ENCODE results near the gene TRIM52. TPM values are rescaled to one million over a fixed set of nuclear protein-coding genes. Genes with fewer than 3 reads are reported as not detected.

Gene TRIM52
- total and polyA plus RNA-seq, 9 of the 15 experiments (the other 6 are each of a cell fraction or from before 2014, with no cell fraction given) = 3.3 to 21.9 (median 13.5) TPM

DNA sequence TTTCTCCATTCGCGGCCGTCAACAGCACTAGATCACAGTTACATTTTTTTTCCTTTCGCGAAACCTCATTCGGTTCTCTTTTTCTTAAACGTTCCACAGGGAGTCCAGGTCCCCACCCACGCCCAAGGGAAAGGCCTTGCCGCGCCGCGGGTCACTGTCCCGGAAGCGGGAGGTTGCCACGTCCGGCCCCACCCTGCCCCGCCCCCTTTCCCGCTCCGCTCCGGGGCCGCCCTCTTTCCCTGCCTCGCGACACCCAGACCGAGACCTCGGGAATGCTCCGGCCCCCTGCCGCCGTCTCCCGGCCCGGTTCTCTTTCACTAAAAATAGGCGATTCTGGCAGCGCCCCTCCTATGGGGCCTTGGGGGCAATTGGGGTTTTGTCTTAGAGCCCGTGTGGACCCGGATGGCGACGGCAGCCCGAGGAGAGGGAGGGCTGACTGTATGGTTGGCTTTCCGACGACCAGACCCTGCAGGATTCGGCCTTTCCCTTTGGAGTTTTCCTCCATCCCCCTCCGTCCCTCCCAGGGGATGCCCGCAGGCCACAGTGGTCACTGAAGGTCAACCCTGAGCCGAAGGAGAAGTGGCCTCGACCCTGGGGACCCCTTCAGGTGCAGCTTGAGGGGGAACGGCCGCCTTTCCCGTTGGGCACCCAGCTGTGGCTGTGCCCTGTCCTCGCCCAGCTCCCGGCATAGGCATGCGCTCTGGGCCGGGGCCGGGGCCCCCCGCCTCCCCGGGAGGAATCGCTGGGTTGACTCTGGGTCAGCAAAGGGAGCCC is 14.5 kb downstream of the TRIM52 start (continued):
- TF ChIP-seq RFX7 (CRISPR knock-in tag; IDR thresholded peaks at IDR 0.05) (no peak), CBX5 (IDR thresholded peaks at IDR 0.05; ENCODE audit: borderline replicate concordance, low read depth) (no peak), TBL1XR1 (IDR thresholded peaks at IDR 0.05; ENCODE audit: low read length in 2 of 2) (no peak; a peak in 1 of 4 replicates), ZNF253 (CRISPR knock-in tag; conservative IDR thresholded peaks at IDR 0.05) (no peak), MECOM (CRISPR knock-in tag; IDR thresholded peaks at IDR 0.05) (no peak), PHTF2 (CRISPR knock-in tag; IDR thresholded peaks at IDR 0.05) (no peak), TAF15 (IDR thresholded peaks at IDR 0.05; ENCODE audit: low read depth, low read length) (no peak), HMG20A (CRISPR knock-in tag; conservative IDR thresholded peaks at IDR 0.05) (no peak), RFX1 (IDR thresholded peaks at IDR 0.05) (no peak), MCM5 (IDR thresholded peaks at IDR 0.05; ENCODE audit: low read depth) (no peak), ZBTB17 (CRISPR knock-in tag; IDR thresholded peaks at IDR 0.05) (no peak), IFI16 (CRISPR knock-in tag; IDR thresholded peaks at IDR 0.05) (no peak), MTA3 (IDR thresholded peaks at IDR 0.05; ENCODE audit: borderline replicate concordance) (peak; percentile 34; the same call in 1 of the 2 replicates)
- TF ChIP-seq, protein P1, sequence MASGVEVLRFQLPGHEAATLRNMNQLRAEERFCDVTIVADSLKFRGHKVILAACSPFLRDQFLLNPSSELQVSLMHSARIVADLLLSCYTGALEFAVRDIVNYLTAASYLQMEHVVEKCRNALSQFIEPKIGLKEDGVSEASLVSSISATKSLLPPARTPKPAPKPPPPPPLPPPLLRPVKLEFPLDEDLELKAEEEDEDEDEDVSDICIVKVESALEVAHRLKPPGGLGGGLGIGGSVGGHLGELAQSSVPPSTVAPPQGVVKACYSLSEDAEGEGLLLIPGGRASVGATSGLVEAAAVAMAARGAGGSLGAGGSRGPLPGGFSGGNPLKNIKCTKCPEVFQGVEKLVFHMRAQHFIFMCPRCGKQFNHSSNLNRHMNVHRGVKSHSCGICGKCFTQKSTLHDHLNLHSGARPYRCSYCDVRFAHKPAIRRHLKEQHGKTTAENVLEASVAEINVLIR (CRISPR knock-in tag; IDR thresholded peaks at IDR 0.05) = no peak
- TF ChIP-seq, protein P2, sequence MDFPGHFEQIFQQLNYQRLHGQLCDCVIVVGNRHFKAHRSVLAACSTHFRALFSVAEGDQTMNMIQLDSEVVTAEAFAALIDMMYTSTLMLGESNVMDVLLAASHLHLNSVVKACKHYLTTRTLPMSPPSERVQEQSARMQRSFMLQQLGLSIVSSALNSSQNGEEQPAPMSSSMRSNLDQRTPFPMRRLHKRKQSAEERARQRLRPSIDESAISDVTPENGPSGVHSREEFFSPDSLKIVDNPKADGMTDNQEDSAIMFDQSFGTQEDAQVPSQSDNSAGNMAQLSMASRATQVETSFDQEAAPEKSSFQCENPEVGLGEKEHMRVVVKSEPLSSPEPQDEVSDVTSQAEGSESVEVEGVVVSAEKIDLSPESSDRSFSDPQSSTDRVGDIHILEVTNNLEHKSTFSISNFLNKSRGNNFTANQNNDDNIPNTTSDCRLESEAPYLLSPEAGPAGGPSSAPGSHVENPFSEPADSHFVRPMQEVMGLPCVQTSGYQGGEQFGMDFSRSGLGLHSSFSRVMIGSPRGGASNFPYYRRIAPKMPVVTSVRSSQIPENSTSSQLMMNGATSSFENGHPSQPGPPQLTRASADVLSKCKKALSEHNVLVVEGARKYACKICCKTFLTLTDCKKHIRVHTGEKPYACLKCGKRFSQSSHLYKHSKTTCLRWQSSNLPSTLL (IDR thresholded peaks at IDR 0.05) = no peak
- TF ChIP-seq, protein P3, sequence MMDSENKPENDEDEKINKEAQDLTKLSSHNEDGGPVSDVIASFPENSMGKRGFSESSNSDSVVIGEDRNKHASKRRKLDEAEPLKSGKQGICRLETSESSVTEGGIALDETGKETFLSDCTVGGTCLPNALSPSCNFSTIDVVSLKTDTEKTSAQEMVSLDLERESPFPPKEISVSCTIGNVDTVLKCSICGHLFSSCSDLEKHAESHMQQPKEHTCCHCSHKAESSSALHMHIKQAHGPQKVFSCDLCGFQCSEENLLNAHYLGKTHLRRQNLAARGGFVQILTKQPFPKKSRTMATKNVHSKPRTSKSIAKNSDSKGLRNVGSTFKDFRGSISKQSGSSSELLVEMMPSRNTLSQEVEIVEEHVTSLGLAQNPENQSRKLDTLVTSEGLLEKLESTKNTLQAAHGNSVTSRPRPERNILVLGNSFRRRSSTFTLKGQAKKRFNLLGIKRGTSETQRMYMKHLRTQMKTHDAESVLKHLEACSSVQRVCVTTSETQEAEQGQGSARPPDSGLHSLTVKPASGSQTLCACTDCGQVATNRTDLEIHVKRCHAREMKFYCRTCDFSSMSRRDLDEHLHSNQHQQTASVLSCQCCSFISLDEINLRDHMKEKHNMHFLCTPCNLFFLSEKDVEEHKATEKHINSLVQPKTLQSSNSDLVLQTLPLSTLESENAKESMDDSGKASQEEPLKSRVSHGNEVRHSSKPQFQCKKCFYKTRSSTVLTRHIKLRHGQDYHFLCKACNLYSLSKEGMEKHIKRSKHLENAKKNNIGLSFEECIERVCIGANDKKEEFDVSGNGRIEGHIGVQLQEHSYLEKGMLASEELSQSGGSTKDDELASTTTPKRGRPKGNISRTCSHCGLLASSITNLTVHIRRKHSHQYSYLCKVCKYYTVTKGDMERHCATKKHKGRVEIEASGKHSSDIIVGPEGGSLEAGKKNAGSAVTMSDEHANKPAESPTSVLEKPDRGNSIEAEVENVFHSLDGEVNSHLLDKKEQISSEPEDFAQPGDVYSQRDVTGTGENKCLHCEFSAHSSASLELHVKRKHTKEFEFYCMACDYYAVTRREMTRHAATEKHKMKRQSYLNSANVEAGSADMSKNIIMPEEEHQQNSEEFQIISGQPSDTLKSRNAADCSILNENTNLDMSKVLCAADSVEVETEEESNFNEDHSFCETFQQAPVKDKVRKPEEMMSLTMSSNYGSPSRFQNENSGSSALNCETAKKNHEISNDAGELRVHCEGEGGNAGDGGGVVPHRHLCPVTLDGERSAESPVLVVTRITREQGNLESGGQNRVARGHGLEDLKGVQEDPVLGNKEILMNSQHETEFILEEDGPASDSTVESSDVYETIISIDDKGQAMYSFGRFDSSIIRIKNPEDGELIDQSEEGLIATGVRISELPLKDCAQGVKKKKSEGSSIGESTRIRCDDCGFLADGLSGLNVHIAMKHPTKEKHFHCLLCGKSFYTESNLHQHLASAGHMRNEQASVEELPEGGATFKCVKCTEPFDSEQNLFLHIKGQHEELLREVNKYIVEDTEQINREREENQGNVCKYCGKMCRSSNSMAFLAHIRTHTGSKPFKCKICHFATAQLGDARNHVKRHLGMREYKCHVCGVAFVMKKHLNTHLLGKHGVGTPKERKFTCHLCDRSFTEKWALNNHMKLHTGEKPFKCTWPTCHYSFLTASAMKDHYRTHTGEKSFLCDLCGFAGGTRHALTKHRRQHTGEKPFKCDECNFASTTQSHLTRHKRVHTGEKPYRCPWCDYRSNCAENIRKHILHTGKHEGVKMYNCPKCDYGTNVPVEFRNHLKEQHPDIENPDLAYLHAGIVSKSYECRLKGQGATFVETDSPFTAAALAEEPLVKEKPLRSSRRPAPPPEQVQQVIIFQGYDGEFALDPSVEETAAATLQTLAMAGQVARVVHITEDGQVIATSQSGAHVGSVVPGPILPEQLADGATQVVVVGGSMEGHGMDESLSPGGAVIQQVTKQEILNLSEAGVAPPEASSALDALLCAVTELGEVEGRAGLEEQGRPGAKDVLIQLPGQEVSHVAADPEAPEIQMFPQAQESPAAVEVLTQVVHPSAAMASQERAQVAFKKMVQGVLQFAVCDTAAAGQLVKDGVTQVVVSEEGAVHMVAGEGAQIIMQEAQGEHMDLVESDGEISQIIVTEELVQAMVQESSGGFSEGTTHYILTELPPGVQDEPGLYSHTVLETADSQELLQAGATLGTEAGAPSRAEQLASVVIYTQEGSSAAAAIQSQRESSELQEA (IDR thresholded peaks at IDR 0.05; ENCODE audit: low read depth) = no peak
- TF ChIP-seq, protein P4, sequence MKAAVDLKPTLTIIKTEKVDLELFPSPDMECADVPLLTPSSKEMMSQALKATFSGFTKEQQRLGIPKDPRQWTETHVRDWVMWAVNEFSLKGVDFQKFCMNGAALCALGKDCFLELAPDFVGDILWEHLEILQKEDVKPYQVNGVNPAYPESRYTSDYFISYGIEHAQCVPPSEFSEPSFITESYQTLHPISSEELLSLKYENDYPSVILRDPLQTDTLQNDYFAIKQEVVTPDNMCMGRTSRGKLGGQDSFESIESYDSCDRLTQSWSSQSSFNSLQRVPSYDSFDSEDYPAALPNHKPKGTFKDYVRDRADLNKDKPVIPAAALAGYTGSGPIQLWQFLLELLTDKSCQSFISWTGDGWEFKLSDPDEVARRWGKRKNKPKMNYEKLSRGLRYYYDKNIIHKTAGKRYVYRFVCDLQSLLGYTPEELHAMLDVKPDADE (conservative IDR thresholded peaks at IDR 0.05; ENCODE audit: control insufficient read depth, low read depth, low read length) = no peak; the same call in 1 of the 2 replicates
